ENCODE measurements around the gene SPDYE1. TPM values are rescaled to one million over a fixed set of nuclear protein-coding genes. Genes with fewer than 3 reads are reported as not detected.
A peak's percentile ranks its signal among the peaks of the same experiment; 100 is the strongest.
"Not testable (repeated sequence)": the region's sequence is repeated elsewhere in the genome, so short reads cannot be mapped to it uniquely, and the experiment has no call there.

The SPDYE1 gene
- not detected for total RNA-seq (ENCODE audit: insufficient read depth, low replicate concordance)

GRCh38 chr7:43997532-43997931 is at the start of gene SPDYE1:
TSS of gene SPDYE1 (plus strand) at chr7:43997897. CDS start at chr7:43999950, 2,053 bp downstream.
- not testable (repeated sequence) for DNase-seq (ENCODE audit: low spot score)

GRCh38 chr7:43952028-43952427 is 45.7 kb upstream of the SPDYE1 start:
- no peak for DNase-seq (ENCODE audit: low spot score)

- DNase-seq (ENCODE audit: low spot score), result no peak
Measured at GRCh38 chr7:43953071-43953470, 44.6 kb upstream of the SPDYE1 start.

GRCh38 chr7:43954524-43955228 is 43.0 kb upstream of the SPDYE1 start:
- DNase-seq (ENCODE audit: low spot score), result peak; percentile 50

- DNase-seq (ENCODE audit: low spot score), result no peak
Measured at GRCh38 chr7:43956027-43956426, 41.7 kb upstream of the SPDYE1 start.

- no peak for DNase-seq (ENCODE audit: low spot score)
Measured at GRCh38 chr7:43960933-43961332, 36.8 kb upstream of the SPDYE1 start.

- not testable (repeated sequence) for DNase-seq (ENCODE audit: low spot score)
Measured at GRCh38 chr7:43966392-43966791, 31.3 kb upstream of the SPDYE1 start.

- DNase-seq (ENCODE audit: low spot score), result not testable (repeated sequence)
Measured at GRCh38 chr7:43968172-43969040, 29.3 kb upstream of the SPDYE1 start.

GRCh38 chr7:43969586-43969985 is 28.1 kb upstream of the SPDYE1 start:
- DNase-seq (ENCODE audit: low spot score), result not testable (repeated sequence)

GRCh38 chr7:43970698-43971097 is 27.0 kb upstream of the SPDYE1 start:
- DNase-seq (ENCODE audit: low spot score), result not testable (repeated sequence)

- DNase-seq (ENCODE audit: low spot score), result not testable (repeated sequence)
Measured at GRCh38 chr7:43974033-43974573, 23.6 kb upstream of the SPDYE1 start.

- DNase-seq (ENCODE audit: low spot score), result not testable (repeated sequence)
Measured at GRCh38 chr7:43974725-43975482, 22.8 kb upstream of the SPDYE1 start.

- no peak for DNase-seq (ENCODE audit: low spot score)
Measured at GRCh38 chr7:43977525-43977924, 20.2 kb upstream of the SPDYE1 start.

GRCh38 chr7:43978102-43978501 is 19.6 kb upstream of the SPDYE1 start:
- not testable (repeated sequence) for DNase-seq (ENCODE audit: low spot score)

GRCh38 chr7:43982848-43983247 is 14.8 kb upstream of the SPDYE1 start:
- DNase-seq (ENCODE audit: low spot score), result not testable (repeated sequence)

GRCh38 chr7:43983736-43984135 is 14.0 kb upstream of the SPDYE1 start:
- DNase-seq (ENCODE audit: low spot score), result not testable (repeated sequence)

GRCh38 chr7:43985904-43986864 is 11.5 kb upstream of the SPDYE1 start:
- peak; percentile 50 for DNase-seq (ENCODE audit: low spot score)

- not testable (repeated sequence) for DNase-seq (ENCODE audit: low spot score)
Measured at GRCh38 chr7:43987476-43987875, 10.2 kb upstream of the SPDYE1 start.

GRCh38 chr7:43990011-43990585 is 7.6 kb upstream of the SPDYE1 start:
- DNase-seq (ENCODE audit: low spot score), result peak; percentile 13

- DNase-seq (ENCODE audit: low spot score), result not testable (repeated sequence)
Measured at GRCh38 chr7:43990829-43991228, 6.9 kb upstream of the SPDYE1 start.

Measured in umbilical cord (tissue), 2 donors.